GM12878 (cell line): ENCODE data around the gene CHRM2. TPM values are rescaled to one million over a fixed set of nuclear protein-coding genes. Genes with fewer than 3 reads are reported as not detected.

Experiments
- ATF3 ChIP-seq: IDR thresholded peaks from 2 replicates; pipeline ENCODE4 v1.6.1; 2011; ENCODE audit warnings: low read depth, mild to moderate bottlenecking, low read length, moderate library complexity, borderline replicate concordance; ENCODE audit errors: extremely low read depth
- HSF1 ChIP-seq: fragments of 150-350 bp; IDR thresholded peaks from 2 replicates; pipeline ENCODE4 v1.6.1; 2014; ENCODE audit warnings: mild to moderate bottlenecking, low read depth, low read length
- KDM1A ChIP-seq: fragments of 200-600 bp; sonication (generic); IDR thresholded peaks from 2 replicates; pipeline ENCODE4 v1.6.1; 2016; ENCODE audit warnings: borderline replicate concordance
- MTA2 ChIP-seq: fragments of 450-650 bp; IDR thresholded peaks from 2 replicates; pipeline ENCODE4 v1.6.1; 2016; ENCODE audit warnings: low read depth, mild to moderate bottlenecking, moderate library complexity
- MYC ChIP-seq: IDR thresholded peaks from 2 replicates; pipeline ENCODE4 v1.6.1; 2011; ENCODE audit warnings: mild to moderate bottlenecking, low read length, moderate library complexity, inconsistent platforms; ENCODE audit not compliant: insufficient read depth, insufficient replicate concordance, insufficient read length, severe bottlenecking
- NR2C1 ChIP-seq: fragments of 450-650 bp; IDR thresholded peaks from 2 replicates; pipeline ENCODE4 v1.6.1; 2017; ENCODE audit warnings: antibody characterized with exemption, mild to moderate bottlenecking, moderate library complexity
- RUNX3 ChIP-seq: IDR thresholded peaks from 2 replicates; pipeline ENCODE4 v1.6.1; 2012; ENCODE audit warnings: low read length, inconsistent platforms
- SIX5 ChIP-seq: IDR thresholded peaks from 2 replicates; pipeline ENCODE4 v1.6.1; 2011; ENCODE audit warnings: mild to moderate bottlenecking, low read depth, low read length, moderate library complexity; ENCODE audit not compliant: severe bottlenecking
- SP1 ChIP-seq: IDR thresholded peaks from one replicate; pipeline ENCODE4 v1.6.1; 2011; ENCODE audit warnings: low read depth, low read length
- TAF1 ChIP-seq: IDR thresholded peaks from 2 replicates; pipeline ENCODE4 v1.6.1; 2011; ENCODE audit warnings: mild to moderate bottlenecking, low read depth, low read length, borderline replicate concordance
- TCF12 ChIP-seq: IDR thresholded peaks from 2 replicates; pipeline ENCODE4 v1.6.1; 2011; ENCODE audit warnings: low read depth, mild to moderate bottlenecking, low read length
- ZNF24 ChIP-seq: fragments of 450-650 bp; IDR thresholded peaks from 2 replicates; pipeline ENCODE4 v1.6.1; 2017; ENCODE audit warnings: antibody characterized with exemption, mild to moderate bottlenecking
- polyA plus RNA-seq, 11 experiments: library from polyadenylated mRNA; depleted of rRNA in 4 of 11; unstranded in 6 of 11; stranded (reverse) in 5 of 11; fragments of >200 nt; fragmentation: Nextera tagmentation in 4 of 11; fragmentation: Illumina TruSeq in 1 of 11; extraction: Ambion mirVana in 4 of 11; extraction: Trizol in 1 of 11; gene quantifications; 1 replicate in 1 of 11; 2 replicates in 10 of 11; pipeline versions ENCODE4 v1.2.1 to v1.2.3, GENCODE V29; 2011 to 2016; ENCODE audit warnings: inconsistent platforms in 2 of 11, missing spikeins in 2 of 11, low read depth in 1 of 11
- total RNA-seq, 4 experiments: library from RNA; depleted of rRNA in 3 of 4; stranded (reverse); fragments of >200 nt in 3 of 4; fragmentation: Illumina TruSeq in 1 of 4; extraction: Trizol in 1 of 4; gene quantifications; 2 replicates each; pipeline versions ENCODE4 v1.2.1 to v1.2.3, GENCODE V29; 2013 to 2021

The CHRM2 gene
- total and polyA plus RNA-seq, 10 of the 15 experiments (the other 5 are each of a cell fraction or from before 2014, with no cell fraction given): 0.05 TPM; not detected in 9

GRCh38 chr7:136865777-136866176 lies 2.7 kb upstream of the CHRM2 start (continued):
- TF ChIP-seq ATF3 (no peak), MTA2 (no peak), ZNF24 (no peak), KDM1A (no peak), HSF1 (no peak), NR2C1 (no peak), TCF12 (no peak), MYC (no peak), SIX5 (no peak), RUNX3 (no peak), SP1 (no peak), TAF1 (no peak)
